GM19324 (cell line): ENCODE data around the gene RWDD3.

ENCODE experiments used
- ATAC-seq: cut with Tn5 transposase; IDR thresholded peaks from one replicate; pipeline ENCODE4 v1.9.1; 2021; ENCODE audit warnings: mild to moderate bottlenecking, moderate library complexity; ENCODE audit not compliant: unreplicated experiment, low FRiP score

Gene RWDD3

GRCh38 chr1:95278173-95279006, 44.4 kb downstream of the RWDD3 start:
- ATAC-seq, result peak; percentile 76

- no peak for ATAC-seq
Measured at GRCh38 chr1:95281781-95282517, 47.9 kb downstream of the RWDD3 start.

GRCh38 chr1:95282518-95282895, 48.5 kb downstream of the RWDD3 start:
- ATAC-seq, result no peak

- no peak for ATAC-seq
Measured at GRCh38 chr1:95284420-95284819, 50.4 kb downstream of the RWDD3 start.

- no peak for ATAC-seq
Measured at GRCh38 chr1:95286479-95286878, 52.5 kb downstream of the RWDD3 start.

GRCh38 chr1:95287081-95287480, 53.1 kb downstream of the RWDD3 start:
- no peak for ATAC-seq

- ATAC-seq, result no peak
Measured at GRCh38 chr1:95287825-95288224, 53.8 kb downstream of the RWDD3 start.
